HG03025 (cell line): ENCODE results near the gene FYB1.

ENCODE experiments used
- ATAC-seq: cut with Tn5 transposase; IDR thresholded peaks from one replicate; pipeline ENCODE4 v1.9.1; 2021; ENCODE audit warnings: mild to moderate bottlenecking, moderate library complexity; ENCODE audit not compliant: unreplicated experiment, low FRiP score

FYB1 gene

GRCh38 chr5:39164529-39165402, 54.6 kb downstream of the FYB1 start:
- no peak for ATAC-seq

GRCh38 chr5:39164016-39164415, 55.3 kb downstream of the FYB1 start:
- no peak for ATAC-seq

- no peak for ATAC-seq
Measured at GRCh38 chr5:39161578-39161977, 57.8 kb downstream of the FYB1 start.

- no peak for ATAC-seq
Measured at GRCh38 chr5:39160576-39161213, 58.7 kb downstream of the FYB1 start.

- ATAC-seq: no peak
Measured at GRCh38 chr5:39159811-39160490, 59.4 kb downstream of the FYB1 start.

- ATAC-seq: no peak
Measured at GRCh38 chr5:39158786-39159185, 60.6 kb downstream of the FYB1 start.

- ATAC-seq: no peak
Measured at GRCh38 chr5:39158127-39158593, 61.2 kb downstream of the FYB1 start.

GRCh38 chr5:39157701-39158100, 61.7 kb downstream of the FYB1 start:
- ATAC-seq: no peak

GRCh38 chr5:39156082-39156481, 63.3 kb downstream of the FYB1 start:
- ATAC-seq: no peak

GRCh38 chr5:39151745-39152144, 67.6 kb downstream of the FYB1 start:
- ATAC-seq: no peak

GRCh38 chr5:39149966-39150365, 69.4 kb downstream of the FYB1 start:
- ATAC-seq: no peak

- no peak for ATAC-seq
Measured at GRCh38 chr5:39148983-39149534, 70.3 kb downstream of the FYB1 start.

- ATAC-seq: no peak
Measured at GRCh38 chr5:39146831-39147540, 72.4 kb downstream of the FYB1 start.

GRCh38 chr5:39143151-39143860, 76.1 kb downstream of the FYB1 start:
- no peak for ATAC-seq

GRCh38 chr5:39140558-39141168, 78.7 kb downstream of the FYB1 start:
- ATAC-seq: no peak

GRCh38 chr5:39138892-39139291, 80.5 kb downstream of the FYB1 start:
- ATAC-seq: no peak

GRCh38 chr5:39137819-39138451, 81.4 kb downstream of the FYB1 start:
- ATAC-seq: no peak

GRCh38 chr5:39137391-39137790, 82.0 kb downstream of the FYB1 start:
- ATAC-seq: no peak

- ATAC-seq: no peak
Measured at GRCh38 chr5:39132792-39133191, 86.6 kb downstream of the FYB1 start.
